Stimulated activated CD8-positive, alpha-beta memory T cell treated with anti-CD3 and anti-CD28 coated beads, Interleukin-12 subunit alpha, Interleukin-12 subunit beta, amount 100 ng/mL, for 24 hours (primary cell): ENCODE data around the gene RBP3.

Experiments used
- DNase-seq: peaks from one replicate; pipeline ENCODE4 v3.0.0-alpha.2; 2020; ENCODE audit errors: extremely low read depth

Gene RBP3

DNA sequence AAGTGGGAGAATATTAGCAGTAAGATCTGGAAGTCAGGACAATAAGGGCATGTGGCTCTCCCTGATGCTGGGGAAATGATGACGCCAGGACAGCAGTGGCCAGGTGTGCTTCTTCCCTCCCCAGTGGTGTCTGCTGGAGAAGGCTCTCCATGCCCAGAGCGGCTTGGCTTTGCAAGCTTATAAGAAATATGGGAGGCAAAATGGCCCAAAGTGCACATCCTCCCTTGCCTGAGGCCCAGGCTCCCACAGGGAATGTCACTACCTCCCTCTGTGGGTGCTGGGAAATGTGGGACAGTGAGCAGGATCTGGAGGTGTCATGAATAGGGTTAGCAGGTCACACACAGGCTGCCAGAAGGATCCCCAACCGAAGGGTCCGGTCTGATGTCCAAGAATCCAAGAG lies 53.0 kb downstream of the RBP3 start:
- no peak for DNase-seq

- no peak for DNase-seq
These were observed 53.9 kb downstream of the RBP3 start for GRCh38 chr10:47401874-47402640.

DNA sequence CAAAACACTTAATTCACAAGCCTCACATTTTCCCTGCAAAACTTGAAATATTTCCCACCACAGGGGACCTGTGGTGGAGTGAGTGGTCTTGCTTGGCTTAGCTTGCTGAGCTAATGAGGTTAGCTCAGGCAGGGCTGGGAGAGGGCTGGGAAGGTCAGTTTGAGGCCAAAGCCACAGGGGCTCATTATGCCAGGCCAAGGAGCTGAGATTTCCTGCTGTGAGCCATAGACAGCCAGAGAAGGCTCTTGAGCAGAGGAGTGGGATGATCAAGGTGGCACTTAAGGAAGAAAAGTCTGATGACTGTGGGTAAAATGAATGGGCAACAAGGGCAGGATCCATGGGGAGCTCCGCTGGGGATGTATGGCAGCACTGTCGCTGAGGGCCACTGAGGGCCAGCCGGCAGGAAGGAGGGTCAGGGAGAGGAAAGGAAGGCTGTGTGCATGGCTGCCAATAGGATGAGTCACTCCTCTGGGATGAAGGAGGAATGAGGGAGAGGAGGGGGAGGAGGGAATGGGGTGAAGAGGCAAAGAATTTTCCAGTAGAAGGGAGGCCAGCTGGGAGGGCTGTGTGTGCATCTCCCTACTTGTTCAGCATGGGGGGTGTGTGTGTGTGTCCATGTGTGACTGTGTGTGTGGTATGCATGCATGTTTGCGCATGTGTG lies 54.6 kb downstream of the RBP3 start:
- no peak for DNase-seq

- DNase-seq, result no peak
These were observed 55.5 kb downstream of the RBP3 start for GRCh38 chr10:47403446-47404318.

DNA sequence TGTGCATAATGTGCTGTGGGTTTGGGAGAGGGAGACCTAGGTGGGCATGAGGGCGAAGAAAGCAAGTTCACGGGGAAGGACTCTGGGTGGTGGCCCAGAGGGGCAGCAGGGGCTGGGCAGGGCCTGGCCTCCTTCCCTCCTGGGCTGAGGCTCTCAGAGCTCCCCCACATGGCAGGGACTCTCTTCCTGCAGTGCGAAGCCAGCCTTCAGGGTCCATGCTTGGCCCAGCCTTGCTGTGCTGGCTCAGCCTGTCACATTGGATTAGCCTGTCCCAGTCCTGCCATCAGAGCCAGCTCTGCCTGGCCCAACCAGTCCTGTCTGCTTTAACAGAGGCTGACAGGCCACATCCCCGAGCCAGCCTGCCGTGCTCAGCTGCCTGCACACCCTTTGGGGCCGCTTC lies 56.3 kb downstream of the RBP3 start:
- no peak for DNase-seq

DNA sequence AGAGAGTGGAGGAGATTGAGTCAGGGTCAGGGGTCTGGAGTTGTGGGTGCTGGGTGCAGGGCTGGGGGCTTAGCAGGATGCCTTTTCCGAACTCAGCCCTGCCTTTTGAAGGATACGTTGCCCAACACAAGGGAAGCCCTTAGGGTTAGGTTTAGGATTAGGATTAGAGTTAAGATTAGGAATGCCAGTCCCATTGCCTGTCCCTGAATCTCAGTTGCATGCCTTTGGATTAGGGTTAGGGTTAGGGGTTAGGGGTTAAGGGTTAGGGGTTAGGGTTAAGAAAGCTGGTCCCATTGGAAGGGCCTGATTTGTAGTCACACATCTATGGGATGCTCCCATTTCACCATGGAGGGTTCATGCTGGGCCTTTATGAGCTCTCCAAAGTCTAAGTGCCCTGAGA lies 56.8 kb downstream of the RBP3 start:
- no peak for DNase-seq

GRCh38 chr10:47405857-47406547 lies 57.8 kb downstream of the RBP3 start:
- DNase-seq, result no peak

- no peak for DNase-seq
These were observed 58.3 kb downstream of the RBP3 start for GRCh38 chr10:47406548-47406869.

- DNase-seq, result no peak
These were observed 58.9 kb downstream of the RBP3 start for GRCh38 chr10:47406870-47407691.
